ENCODE measurements around the gene TRPM2. TPM values are rescaled to one million over a fixed set of nuclear protein-coding genes. Genes with fewer than 3 reads are reported as not detected.

Gene TRPM2
- total RNA-seq, 4 donors from 2014 or later: 0.29 to 3.1 (median 1.8) TPM

GRCh38 chr21:44399151-44399954 lies 45.9 kb downstream of the TRPM2 start:
- Histone ChIP-seq H3K4me1 (no peaks in the 10 kb centered on the region), H3K27ac (no peak overlapping the region), H3K9me3 (no peaks in the 10 kb centered on the region), H3K36me3 (no peaks in the 10 kb centered on the region), H3K4me3 (no peak overlapping the region), H3K27me3 (no peaks in the 10 kb centered on the region)
- DNase-seq: no peak
- intact Hi-C loops (cut with DNase I; ENCODE audit: low total_unique reads): no loop called here
- no peak for TF ChIP-seq POLR2A (IDR thresholded peaks at IDR 0.05)
- TF ChIP-seq, protein P1, sequence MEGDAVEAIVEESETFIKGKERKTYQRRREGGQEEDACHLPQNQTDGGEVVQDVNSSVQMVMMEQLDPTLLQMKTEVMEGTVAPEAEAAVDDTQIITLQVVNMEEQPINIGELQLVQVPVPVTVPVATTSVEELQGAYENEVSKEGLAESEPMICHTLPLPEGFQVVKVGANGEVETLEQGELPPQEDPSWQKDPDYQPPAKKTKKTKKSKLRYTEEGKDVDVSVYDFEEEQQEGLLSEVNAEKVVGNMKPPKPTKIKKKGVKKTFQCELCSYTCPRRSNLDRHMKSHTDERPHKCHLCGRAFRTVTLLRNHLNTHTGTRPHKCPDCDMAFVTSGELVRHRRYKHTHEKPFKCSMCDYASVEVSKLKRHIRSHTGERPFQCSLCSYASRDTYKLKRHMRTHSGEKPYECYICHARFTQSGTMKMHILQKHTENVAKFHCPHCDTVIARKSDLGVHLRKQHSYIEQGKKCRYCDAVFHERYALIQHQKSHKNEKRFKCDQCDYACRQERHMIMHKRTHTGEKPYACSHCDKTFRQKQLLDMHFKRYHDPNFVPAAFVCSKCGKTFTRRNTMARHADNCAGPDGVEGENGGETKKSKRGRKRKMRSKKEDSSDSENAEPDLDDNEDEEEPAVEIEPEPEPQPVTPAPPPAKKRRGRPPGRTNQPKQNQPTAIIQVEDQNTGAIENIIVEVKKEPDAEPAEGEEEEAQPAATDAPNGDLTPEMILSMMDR (IDR thresholded peaks at IDR 0.05): no peak

GRCh38 chr21:44399955-44400790 lies 46.8 kb downstream of the TRPM2 start:
- intact Hi-C loops (cut with DNase I; ENCODE audit: low total_unique reads): no loop called here
- Histone ChIP-seq H3K4me1 (no peaks in the 10 kb centered on the region), H3K4me3 (no peak overlapping the region), H3K27me3 (no peaks in the 10 kb centered on the region), H3K36me3 (no peaks in the 10 kb centered on the region), H3K27ac (no peak overlapping the region), H3K9me3 (no peaks in the 10 kb centered on the region)
- TF ChIP-seq, protein P1 (IDR thresholded peaks at IDR 0.05): no peak
- no peak for TF ChIP-seq POLR2A (IDR thresholded peaks at IDR 0.05)
- DNase-seq: no peak

DNA sequence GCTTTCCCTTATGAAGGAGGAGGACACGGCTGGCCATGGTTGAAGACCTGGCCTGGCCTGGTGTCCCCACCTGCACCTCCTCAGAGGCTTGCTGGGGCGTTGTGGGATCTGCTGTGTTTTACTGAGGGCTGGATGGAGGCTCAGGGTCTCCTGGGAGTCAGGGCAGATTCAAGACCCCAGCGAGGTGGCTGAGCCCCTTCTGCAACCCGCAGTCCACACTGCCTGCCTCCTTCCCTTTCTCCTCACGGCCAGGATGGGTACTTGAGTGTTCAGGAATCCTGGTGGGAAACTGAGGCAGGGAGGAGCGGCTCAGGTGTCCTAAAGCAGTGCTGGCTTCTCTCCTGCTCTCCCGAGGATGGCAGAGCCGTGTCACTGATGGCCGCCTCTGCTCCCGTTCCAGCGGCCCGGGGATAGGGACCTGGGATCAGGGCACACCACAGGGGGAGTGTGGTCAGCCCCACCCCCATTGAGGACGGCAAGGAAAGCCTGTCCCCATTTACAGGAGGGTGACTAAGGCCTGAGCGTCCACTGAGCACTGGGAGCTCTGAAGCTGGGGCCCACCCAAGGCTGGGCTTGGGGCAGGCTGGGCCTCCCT lies 47.5 kb downstream of the TRPM2 start:
- DNase-seq: no peak
- intact Hi-C loops (cut with DNase I; ENCODE audit: low total_unique reads): no loop called here
- Histone ChIP-seq H3K4me1 (no peaks in the 10 kb centered on the region), H3K4me3 (no peak overlapping the region), H3K9me3 (no peaks in the 10 kb centered on the region), H3K27ac (no peak overlapping the region), H3K27me3 (no peaks in the 10 kb centered on the region), H3K36me3 (no peaks in the 10 kb centered on the region)
- TF ChIP-seq POLR2A (IDR thresholded peaks at IDR 0.05): no peak
- TF ChIP-seq, protein P1 (IDR thresholded peaks at IDR 0.05): no peak

DNA sequence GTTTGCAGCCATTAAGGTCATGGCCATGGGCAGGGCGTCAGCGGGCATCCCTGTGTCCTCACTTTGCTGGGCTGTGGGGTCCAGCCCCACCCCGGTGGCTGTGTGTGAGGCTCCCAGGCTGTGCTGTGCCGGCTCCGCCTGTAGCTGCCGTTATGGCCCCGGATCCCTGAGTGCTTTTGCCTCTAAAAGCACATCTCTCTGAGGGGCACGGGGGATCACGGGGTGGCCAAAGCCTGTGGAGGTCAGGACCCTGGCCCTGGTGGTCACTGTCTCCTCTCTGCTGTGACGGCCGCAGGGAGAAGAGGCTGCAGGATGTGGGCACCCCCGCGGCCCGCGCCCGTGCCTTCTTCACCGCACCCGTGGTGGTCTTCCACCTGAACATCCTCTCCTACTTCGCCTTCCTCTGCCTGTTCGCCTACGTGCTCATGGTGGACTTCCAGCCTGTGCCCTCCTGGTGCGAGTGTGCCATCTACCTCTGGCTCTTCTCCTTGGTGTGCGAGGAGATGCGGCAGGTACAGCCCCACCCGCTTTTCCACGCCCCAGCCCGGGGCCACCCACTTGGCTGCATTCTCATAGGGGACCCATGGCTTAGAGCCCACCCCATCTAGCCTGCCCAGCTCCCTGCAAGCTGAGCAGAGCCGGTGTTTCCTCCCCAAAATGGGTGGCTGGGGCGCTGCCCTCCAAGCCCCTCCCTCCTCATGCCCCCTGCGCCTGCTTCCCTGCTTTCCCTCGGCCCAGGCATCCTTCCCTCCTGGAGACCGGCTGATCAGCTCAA lies 48.2 kb downstream of the TRPM2 start:
- Histone ChIP-seq H3K4me1 (no peaks in the 10 kb centered on the region), H3K9me3 (no peaks in the 10 kb centered on the region), H3K36me3 (no peaks in the 10 kb centered on the region), H3K4me3 (no peak overlapping the region), H3K27ac (no peak overlapping the region), H3K27me3 (no peaks in the 10 kb centered on the region)
- intact Hi-C loops (cut with DNase I; ENCODE audit: low total_unique reads): no loop called here
- DNase-seq: no peak
- no peak for TF ChIP-seq POLR2A (IDR thresholded peaks at IDR 0.05)
- TF ChIP-seq, protein P1 (IDR thresholded peaks at IDR 0.05): no peak
